ENCODE measurements around the gene STAG3.

Gene STAG3

DNA sequence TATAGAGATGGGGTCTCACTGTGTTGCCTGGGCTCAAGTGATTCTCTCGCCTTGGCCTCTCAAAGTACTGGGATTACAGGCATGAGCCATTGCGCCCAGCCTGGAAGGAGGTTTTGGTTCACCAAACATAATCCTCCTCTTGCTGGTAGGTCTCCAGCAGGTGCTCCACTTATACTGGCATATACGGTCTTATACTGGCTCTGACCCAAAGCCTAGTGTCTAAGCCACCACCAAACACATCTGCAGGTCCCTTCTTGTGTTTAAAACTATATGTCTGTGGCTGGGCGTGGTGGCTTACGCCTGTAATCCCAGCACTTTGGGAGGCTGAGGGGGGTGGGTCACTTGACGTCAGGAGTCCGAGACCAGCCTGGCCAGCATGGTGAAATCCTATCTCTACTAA is 45.6 kb upstream of the STAG3 start:
- no peaks in the 10 kb centered on the region for H3K36me3 ChIP-seq (ENCODE audit: control insufficient read depth in 1 of 2, insufficient read depth in 2 of 2, low read length in 2 of 2)
- DNase-seq: no peak
- H3K4me1 ChIP-seq (ENCODE audit: control insufficient read depth in 1 of 2, insufficient read depth in 2 of 2, low read length in 2 of 2): peaks cover 3 to 6% of the 10 kb centered on the region in 2 experiments
- no peaks in the 10 kb centered on the region for H3K27me3 ChIP-seq (ENCODE audit: insufficient read depth, low read length)
- peaks cover 7% of the 10 kb centered on the region for H3K79me2 ChIP-seq (ENCODE audit: control insufficient read depth, insufficient read depth, low read length, poor library complexity)
- no peak overlapping the region for H4K91ac ChIP-seq (ENCODE audit: low read depth, low read length)
- H3K4me2 ChIP-seq (ENCODE audit: low read length): no peak overlapping the region
- no peak overlapping the region for H3K4ac ChIP-seq (ENCODE audit: low read depth, low read length)
- no peak overlapping the region for H3K23ac ChIP-seq (ENCODE audit: low read length)
- H2BK5ac ChIP-seq (ENCODE audit: low read depth, low read length, poor library complexity): no peak overlapping the region
- no CpG with 5 or more reads among the region's 7 CpGs for WGBS (ENCODE audit: extremely low coverage, insufficient coverage, insufficient read length)
- H3K18ac ChIP-seq (ENCODE audit: low read length): no peak overlapping the region
- no peak overlapping the region for H2AK5ac ChIP-seq (ENCODE audit: low read length)
- H3K4me3 ChIP-seq (ENCODE audit: low read depth, low read length): no peak overlapping the region
- no peak overlapping the region for H3K14ac ChIP-seq (ENCODE audit: low read length)
- no peak overlapping the region for H3K27ac ChIP-seq (ENCODE audit: low read depth, low read length)
- H4K12ac ChIP-seq (ENCODE audit: low read depth, low read length): no peak overlapping the region
- H4K8ac ChIP-seq (ENCODE audit: low read depth, low read length): no peak overlapping the region
- H2BK12ac ChIP-seq (ENCODE audit: low read length): no peak overlapping the region
- H2BK120ac ChIP-seq (ENCODE audit: insufficient read depth, low read length, poor library complexity): no peak overlapping the region
- H2AFZ ChIP-seq (ENCODE audit: insufficient read depth, low read length, poor library complexity): no peak overlapping the region
- H3K9ac ChIP-seq (ENCODE audit: low read length): no peak overlapping the region
- peaks cover 9% of the 10 kb centered on the region for H3K79me1 ChIP-seq (ENCODE audit: low read length)
- H3K9me3 ChIP-seq (ENCODE audit: insufficient read depth, low read depth, low read length): no peaks in the 10 kb centered on the region

- H3K9ac ChIP-seq (ENCODE audit: low read length): no peak overlapping the region
- no peak overlapping the region for H4K8ac ChIP-seq (ENCODE audit: low read depth, low read length)
- H3K14ac ChIP-seq (ENCODE audit: low read length): no peak overlapping the region
- no peak overlapping the region for H3K4me2 ChIP-seq (ENCODE audit: low read length)
- no peak overlapping the region for H2BK12ac ChIP-seq (ENCODE audit: low read length)
- no peak overlapping the region for H3K27ac ChIP-seq (ENCODE audit: low read depth, low read length)
- no peak overlapping the region for H2AK5ac ChIP-seq (ENCODE audit: low read length)
- H3K9me3 ChIP-seq (ENCODE audit: insufficient read depth, low read depth, low read length): no peaks in the 10 kb centered on the region
- H3K79me2 ChIP-seq (ENCODE audit: control insufficient read depth, insufficient read depth, low read length, poor library complexity): peaks cover under 1% of the 10 kb centered on the region
- no peak overlapping the region for H2BK5ac ChIP-seq (ENCODE audit: low read depth, low read length, poor library complexity)
- no peak overlapping the region for H3K18ac ChIP-seq (ENCODE audit: low read length)
- no peak overlapping the region for H3K4me3 ChIP-seq (ENCODE audit: low read depth, low read length)
- peaks cover 3 to 5% of the 10 kb centered on the region in 2 experiments for H3K4me1 ChIP-seq (ENCODE audit: control insufficient read depth in 1 of 2, insufficient read depth in 2 of 2, low read length in 2 of 2)
- no peak overlapping the region for H2AFZ ChIP-seq (ENCODE audit: insufficient read depth, low read length, poor library complexity)
- H3K23ac ChIP-seq (ENCODE audit: low read length): no peak overlapping the region
- H3K79me1 ChIP-seq (ENCODE audit: low read length): peaks cover 3% of the 10 kb centered on the region
- no peaks in the 10 kb centered on the region for H3K27me3 ChIP-seq (ENCODE audit: insufficient read depth, low read length)
- no peak overlapping the region for H2BK120ac ChIP-seq (ENCODE audit: insufficient read depth, low read length, poor library complexity)
- peak in 1 of 2 donors; percentile 80 for DNase-seq
- H4K91ac ChIP-seq (ENCODE audit: low read depth, low read length): no peak overlapping the region
- WGBS (ENCODE audit: extremely low coverage, insufficient coverage, insufficient read length): no CpG with 5 or more reads among the region's 3 CpGs
- no peak overlapping the region for H4K12ac ChIP-seq (ENCODE audit: low read depth, low read length)
- H3K36me3 ChIP-seq (ENCODE audit: control insufficient read depth in 1 of 2, insufficient read depth in 2 of 2, low read length in 2 of 2): no peaks in the 10 kb centered on the region
- no peak overlapping the region for H3K4ac ChIP-seq (ENCODE audit: low read depth, low read length)
These were observed 45.0 kb upstream of the STAG3 start for GRCh38 chr7:100132697-100133151.

DNA sequence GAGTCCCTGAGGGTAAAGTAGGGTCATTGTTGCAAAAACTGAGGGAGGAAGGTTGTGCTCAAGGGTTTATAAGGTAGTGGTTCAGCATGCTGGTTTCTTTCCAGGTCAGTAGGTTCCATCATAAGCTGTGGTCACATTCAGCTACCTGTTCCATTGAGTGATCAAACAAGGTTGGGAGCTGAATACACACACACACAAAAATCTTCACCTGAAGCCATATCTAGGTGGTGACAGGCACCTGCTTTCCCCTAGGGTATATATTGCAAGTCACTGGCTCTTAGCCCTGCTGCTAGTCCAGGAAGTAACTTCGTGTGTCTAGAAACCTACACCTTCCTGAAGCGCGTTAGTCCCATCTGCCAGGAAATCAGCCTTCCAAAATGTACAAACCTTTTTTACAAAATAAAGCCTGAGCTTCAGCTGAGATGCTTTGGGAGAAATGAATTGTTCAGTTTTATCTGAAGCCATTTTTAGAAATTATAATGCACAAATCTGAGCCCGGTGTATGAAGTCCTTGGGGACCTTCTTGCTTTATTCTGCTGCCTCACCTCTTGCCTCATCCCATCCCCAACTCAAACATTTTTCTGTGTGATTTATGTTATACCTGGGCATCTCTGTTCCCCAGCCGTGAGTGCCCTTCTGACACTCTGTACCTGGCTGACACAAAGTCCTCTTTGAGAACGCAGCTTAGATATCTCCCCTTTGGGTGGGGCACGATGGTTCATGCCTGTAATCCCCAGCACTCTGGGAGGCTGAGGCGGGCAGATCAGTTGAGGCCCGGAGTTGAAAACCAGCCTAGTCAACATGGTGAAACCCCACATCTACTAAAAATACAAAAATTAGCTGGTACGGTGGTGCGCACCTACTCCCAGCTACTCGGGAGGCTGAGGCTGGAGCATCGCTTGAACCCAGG is 39.6 kb upstream of the STAG3 start:
- H4K12ac ChIP-seq (ENCODE audit: low read depth, low read length): no peak overlapping the region
- H3K4ac ChIP-seq (ENCODE audit: low read depth, low read length): no peak overlapping the region
- no peak overlapping the region for H2BK12ac ChIP-seq (ENCODE audit: low read length)
- no peak overlapping the region for H3K9ac ChIP-seq (ENCODE audit: low read length)
- no peak overlapping the region for H4K8ac ChIP-seq (ENCODE audit: low read depth, low read length)
- H2BK5ac ChIP-seq (ENCODE audit: low read depth, low read length, poor library complexity): no peak overlapping the region
- H3K79me2 ChIP-seq (ENCODE audit: control insufficient read depth, insufficient read depth, low read length, poor library complexity): no peaks in the 10 kb centered on the region
- no peak overlapping the region for H4K91ac ChIP-seq (ENCODE audit: low read depth, low read length)
- no peaks in the 10 kb centered on the region for H3K36me3 ChIP-seq (ENCODE audit: control insufficient read depth in 1 of 2, insufficient read depth in 2 of 2, low read length in 2 of 2)
- H3K23ac ChIP-seq (ENCODE audit: low read length): no peak overlapping the region
- H3K27me3 ChIP-seq (ENCODE audit: insufficient read depth, low read length): no peaks in the 10 kb centered on the region
- no CpG with 5 or more reads among the region's 13 CpGs for WGBS (ENCODE audit: extremely low coverage, insufficient coverage, insufficient read length)
- H3K4me2 ChIP-seq (ENCODE audit: low read length): no peak overlapping the region
- H3K79me1 ChIP-seq (ENCODE audit: low read length): no peaks in the 10 kb centered on the region
- no peak overlapping the region for H2AK5ac ChIP-seq (ENCODE audit: low read length)
- no peak overlapping the region for H3K14ac ChIP-seq (ENCODE audit: low read length)
- H2AFZ ChIP-seq (ENCODE audit: insufficient read depth, low read length, poor library complexity): no peak overlapping the region
- no peak overlapping the region for H2BK120ac ChIP-seq (ENCODE audit: insufficient read depth, low read length, poor library complexity)
- H3K18ac ChIP-seq (ENCODE audit: low read length): no peak overlapping the region
- H3K27ac ChIP-seq (ENCODE audit: low read depth, low read length): no peak overlapping the region
- H3K4me3 ChIP-seq (ENCODE audit: low read depth, low read length): no peak overlapping the region
- no peaks in the 10 kb centered on the region for H3K9me3 ChIP-seq (ENCODE audit: insufficient read depth, low read depth, low read length)
- no peaks in the 10 kb centered on the region for H3K4me1 ChIP-seq (ENCODE audit: control insufficient read depth in 1 of 2, insufficient read depth in 2 of 2, low read length in 2 of 2)
- DNase-seq: no peak

- Histone ChIP-seq H2AFZ (ENCODE audit: insufficient read depth, low read length, poor library complexity) (no peak overlapping the region), H4K8ac (ENCODE audit: low read depth, low read length) (no peak overlapping the region), H3K23ac (ENCODE audit: low read length) (no peak overlapping the region), H3K4me3 (ENCODE audit: low read depth, low read length) (no peak overlapping the region), H3K18ac (ENCODE audit: low read length) (no peak overlapping the region), H4K91ac (ENCODE audit: low read depth, low read length) (no peak overlapping the region), H3K9ac (ENCODE audit: low read length) (no peak overlapping the region), H3K4me2 (ENCODE audit: low read length) (no peak overlapping the region), H2BK12ac (ENCODE audit: low read length) (no peak overlapping the region), H3K36me3 (ENCODE audit: control insufficient read depth in 1 of 2, insufficient read depth in 2 of 2, low read length in 2 of 2) (no peaks in the 10 kb centered on the region), H3K79me1 (ENCODE audit: low read length) (no peaks in the 10 kb centered on the region), H3K27me3 (ENCODE audit: insufficient read depth, low read length) (no peaks in the 10 kb centered on the region), H3K4ac (ENCODE audit: low read depth, low read length) (no peak overlapping the region), H2BK5ac (ENCODE audit: low read depth, low read length, poor library complexity) (no peak overlapping the region), H4K12ac (ENCODE audit: low read depth, low read length) (no peak overlapping the region), H3K4me1 (ENCODE audit: control insufficient read depth in 1 of 2, insufficient read depth in 2 of 2, low read length in 2 of 2) (no peaks in the 10 kb centered on the region), H3K14ac (ENCODE audit: low read length) (no peak overlapping the region), H3K27ac (ENCODE audit: low read depth, low read length) (no peak overlapping the region), H2AK5ac (ENCODE audit: low read length) (no peak overlapping the region), H3K9me3 (ENCODE audit: insufficient read depth, low read depth, low read length) (no peaks in the 10 kb centered on the region), H3K79me2 (ENCODE audit: control insufficient read depth, insufficient read depth, low read length, poor library complexity) (no peaks in the 10 kb centered on the region), H2BK120ac (ENCODE audit: insufficient read depth, low read length, poor library complexity) (no peak overlapping the region)
- WGBS (ENCODE audit: extremely low coverage, insufficient coverage, insufficient read length): no CpG with 5 or more reads among the region's 3 CpGs
- peak in 1 of 2 donors; percentile 5 for DNase-seq
These were observed 36.2 kb upstream of the STAG3 start for GRCh38 chr7:100141555-100141949.

All from trophoblast cell (in vitro differentiated cells and primary cell).